GM12801 (cell line): ENCODE measurements around the gene MTA3.

Experiments
- CTCF ChIP-seq: IDR thresholded peaks from one replicate; pipeline ENCODE4 v1.5.1; 2011; ENCODE audit warnings: control low read depth; ENCODE audit not compliant: insufficient read length; ENCODE audit errors: extremely low read depth

The MTA3 gene

GRCh38 chr2:42752816-42753813, 184.7 kb downstream of the MTA3 start:
- TF ChIP-seq CTCF, result no peak

- TF ChIP-seq CTCF, result no peak
Observed at GRCh38 chr2:42754021-42754775, 185.8 kb downstream of the MTA3 start.

GRCh38 chr2:42754776-42755140, 186.3 kb downstream of the MTA3 start:
- TF ChIP-seq CTCF, result no peak

GRCh38 chr2:42755191-42755880, 186.9 kb downstream of the MTA3 start:
- TF ChIP-seq CTCF, result no peak

- TF ChIP-seq CTCF, result no peak
Observed at GRCh38 chr2:42756150-42756775, 187.8 kb downstream of the MTA3 start.

- no peak for TF ChIP-seq CTCF
Observed at GRCh38 chr2:42756966-42757513, 188.6 kb downstream of the MTA3 start.
